ENCODE data around the gene PKP1.

Gene PKP1

DNA sequence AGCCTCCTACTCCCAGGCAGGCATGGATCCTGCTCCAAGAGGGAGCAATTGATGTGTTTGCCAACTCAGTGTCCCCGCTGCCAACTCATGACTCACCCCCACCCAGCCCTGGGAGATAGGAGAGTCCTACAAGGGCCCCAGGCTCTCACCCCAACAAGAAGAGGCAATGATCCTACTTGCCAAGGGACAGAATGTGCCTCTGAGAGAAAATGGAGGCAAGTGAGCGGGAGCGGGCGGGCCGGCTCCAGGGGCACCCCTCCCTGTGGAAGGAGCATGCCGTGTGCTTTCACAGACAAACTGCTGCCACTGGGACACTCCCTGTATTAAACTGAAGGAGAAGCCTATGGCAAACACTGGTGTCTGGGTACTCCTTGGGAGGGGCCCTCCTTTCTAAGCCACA, 16.7 kb downstream of the PKP1 start:
- no peak overlapping the region for H3K4me3 ChIP-seq (ENCODE audit: low read length)
- TF ChIP-seq ZNF274 (IDR thresholded peaks at IDR 0.05; ENCODE audit: low read depth, low read length), result no peak

DNA sequence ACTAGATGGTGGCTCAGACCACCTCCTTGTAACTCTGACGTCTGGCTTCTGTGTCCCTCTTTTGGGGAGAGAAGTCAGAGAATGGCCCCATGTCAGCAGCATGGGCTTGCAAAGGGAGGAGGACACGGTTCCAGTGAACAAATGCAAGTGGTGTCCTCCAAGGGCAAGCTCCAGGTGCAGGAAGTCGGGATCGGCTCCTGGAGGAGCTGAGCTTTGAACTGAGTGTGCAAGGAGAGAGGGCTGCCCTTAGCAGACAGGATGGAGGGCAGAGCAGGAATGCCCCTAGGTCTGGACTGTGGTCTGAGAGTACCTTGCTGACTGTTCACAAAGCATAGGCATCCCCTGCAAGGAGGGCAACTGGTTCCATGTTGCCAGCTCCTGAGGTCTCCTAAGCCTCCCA, 17.3 kb downstream of the PKP1 start:
- H3K4me3 ChIP-seq (ENCODE audit: low read length), result no peak overlapping the region
- TF ChIP-seq ZNF274 (IDR thresholded peaks at IDR 0.05; ENCODE audit: low read depth, low read length), result no peak

DNA sequence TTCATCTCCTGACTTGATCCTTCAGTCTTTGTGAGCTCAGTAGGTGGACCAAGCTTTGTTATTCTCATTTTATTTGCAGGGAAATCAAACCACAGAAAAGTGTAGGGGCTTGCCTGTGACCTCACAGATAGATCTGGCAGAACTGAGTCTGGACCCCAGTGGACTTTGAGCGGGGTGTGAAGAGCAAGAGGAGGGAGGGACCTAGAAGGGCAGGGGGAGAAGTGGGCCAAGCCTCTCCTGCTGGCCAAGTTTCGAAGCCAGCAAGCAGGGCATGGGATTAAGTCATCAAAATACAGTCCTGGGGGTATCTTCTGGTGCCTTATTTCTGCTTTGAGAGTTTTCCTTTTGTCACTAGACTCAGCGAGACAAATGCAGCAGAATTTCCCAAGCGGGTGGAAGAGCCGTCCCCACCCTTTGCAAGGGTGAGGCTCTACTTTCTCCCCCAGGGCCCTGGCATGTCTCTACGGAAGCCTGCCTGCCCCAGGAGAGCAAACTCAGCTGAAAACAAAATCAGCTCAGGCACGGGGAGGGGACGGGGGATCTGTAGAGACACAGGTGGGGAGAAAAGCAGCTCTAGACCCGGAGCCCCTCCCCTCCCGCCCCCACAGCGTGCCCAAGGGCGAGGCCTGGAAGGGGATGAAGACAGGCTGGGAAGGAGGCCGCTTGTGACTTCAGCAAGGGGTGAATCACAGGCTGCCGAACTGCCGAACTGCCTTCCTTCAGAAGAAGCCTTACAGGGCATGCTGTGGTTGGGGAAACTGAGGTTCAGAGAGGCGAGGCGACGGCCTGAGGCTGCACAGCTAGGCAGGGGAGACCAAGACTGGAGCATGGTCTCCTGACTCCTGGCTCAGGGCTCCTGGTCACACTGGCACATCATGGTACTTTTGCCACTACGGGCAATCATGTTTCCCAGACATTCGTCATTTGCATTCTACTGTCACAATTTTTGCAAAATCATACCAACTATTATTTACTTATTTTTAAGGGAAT, 19.2 kb downstream of the PKP1 start:
- no peak for TF ChIP-seq ZNF274 (IDR thresholded peaks at IDR 0.05; ENCODE audit: low read depth, low read length)

DNA sequence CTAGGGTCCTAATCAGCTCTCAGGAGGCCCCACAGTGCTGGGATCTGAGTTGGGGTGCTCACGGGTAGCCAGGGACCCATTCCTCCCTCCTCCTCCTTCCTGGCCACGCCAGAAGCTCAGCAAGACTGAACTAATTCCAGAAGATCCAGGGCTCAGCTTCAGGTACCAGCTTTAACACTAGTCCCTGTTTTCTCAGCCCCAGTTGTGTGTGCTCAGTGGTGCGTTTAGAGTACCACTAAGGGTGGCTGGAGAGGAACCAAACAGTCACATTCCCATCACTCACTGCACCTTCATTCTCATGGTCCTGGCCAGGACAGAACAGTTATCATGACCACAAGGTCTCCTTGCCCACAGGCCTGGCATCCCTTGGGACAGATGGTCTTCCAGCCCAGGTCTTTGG, 20.8 kb downstream of the PKP1 start:
- no peak for TF ChIP-seq ZNF274 (IDR thresholded peaks at IDR 0.05; ENCODE audit: low read depth, low read length)

More for the DNA sequence above, 19.2 kb downstream of the PKP1 start:
- H3K4me3 ChIP-seq (ENCODE audit: low read length), result no peak overlapping the region

DNA sequence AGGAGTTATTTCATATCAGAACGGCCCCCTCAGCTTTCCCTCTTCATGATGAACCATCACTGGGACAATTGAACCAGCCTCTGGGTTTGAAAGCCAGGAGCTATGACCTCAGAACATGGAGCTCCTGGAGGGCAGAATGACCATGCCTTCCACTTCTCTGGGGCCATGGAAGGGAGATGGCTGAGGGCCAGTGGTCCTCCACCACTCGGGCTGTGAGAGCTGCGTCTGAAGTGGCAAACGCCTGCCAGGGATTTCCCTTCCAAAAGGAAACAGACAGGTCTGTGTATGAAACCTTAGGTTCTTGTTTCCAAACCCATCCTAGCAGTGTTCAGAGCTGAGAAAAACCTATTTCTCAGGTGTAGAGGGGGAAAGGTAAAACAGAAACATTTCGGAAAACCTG, 22.5 kb downstream of the PKP1 start:
- H3K4me3 ChIP-seq (ENCODE audit: low read length), result no peak overlapping the region
- TF ChIP-seq ZNF274 (IDR thresholded peaks at IDR 0.05; ENCODE audit: low read depth, low read length), result no peak

More for the DNA sequence above, 20.8 kb downstream of the PKP1 start:
- no peak overlapping the region for H3K4me3 ChIP-seq (ENCODE audit: low read length)

DNA sequence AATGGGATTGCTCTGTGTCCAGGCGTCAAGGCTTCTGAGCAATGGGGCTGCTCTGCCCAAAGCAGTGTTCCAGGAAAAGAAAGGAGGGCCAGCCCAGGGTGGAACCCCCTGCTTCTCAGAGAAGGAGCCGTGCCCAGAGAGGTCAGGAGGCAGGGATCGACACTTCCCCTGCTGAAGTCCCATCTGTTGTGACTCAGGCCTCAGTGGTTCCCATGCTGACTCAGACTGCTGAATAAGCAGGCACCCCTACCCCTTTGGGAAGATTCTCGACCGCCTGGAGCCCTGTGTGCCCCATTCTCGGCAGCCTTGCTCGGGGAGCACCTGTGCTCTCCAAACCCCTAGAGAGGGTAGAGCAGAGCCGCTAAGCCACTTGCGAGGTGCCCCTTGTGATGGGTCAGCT, 23.9 kb downstream of the PKP1 start:
- TF ChIP-seq ZNF274 (IDR thresholded peaks at IDR 0.05; ENCODE audit: low read depth, low read length), result no peak
- H3K4me3 ChIP-seq (ENCODE audit: low read length), result no peak overlapping the region

DNA sequence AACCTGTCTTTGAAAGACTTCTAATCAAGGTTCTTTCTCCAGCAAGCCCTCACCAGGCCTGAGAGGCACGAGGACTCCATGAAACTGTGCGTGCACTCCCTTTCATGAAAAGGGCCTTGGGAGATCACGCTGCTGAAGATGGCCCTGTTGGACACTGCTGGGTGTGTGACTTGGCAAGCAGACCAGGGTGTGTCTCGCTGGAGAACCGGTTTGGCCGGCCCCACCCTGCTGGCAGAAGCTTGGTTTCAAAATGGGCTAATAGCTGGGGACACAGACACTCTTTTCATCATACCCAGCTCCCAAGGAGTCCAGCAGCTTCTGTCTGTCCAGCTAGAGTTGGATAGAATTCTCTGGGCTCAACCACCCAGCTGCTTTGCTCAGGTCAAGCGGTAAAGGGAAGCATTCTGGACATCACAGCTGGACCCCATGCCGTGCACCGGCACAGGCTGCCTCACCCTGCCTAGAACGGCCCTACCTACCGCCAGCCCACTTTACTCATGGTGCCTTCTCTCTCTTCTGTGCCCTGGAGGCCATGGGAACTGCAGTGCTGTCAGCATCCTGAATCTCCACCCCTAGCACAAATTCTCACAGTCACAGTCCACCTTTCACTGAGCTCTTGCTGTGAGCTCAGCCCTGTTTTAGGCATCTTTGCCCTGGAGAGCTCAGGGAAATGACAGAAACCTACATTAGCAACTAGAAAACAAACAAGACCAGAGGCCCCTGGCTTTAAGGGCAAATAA, 24.6 kb downstream of the PKP1 start:
- TF ChIP-seq ZNF274 (IDR thresholded peaks at IDR 0.05; ENCODE audit: low read depth, low read length), result no peak
- no peak overlapping the region for H3K4me3 ChIP-seq (ENCODE audit: low read length)

DNA sequence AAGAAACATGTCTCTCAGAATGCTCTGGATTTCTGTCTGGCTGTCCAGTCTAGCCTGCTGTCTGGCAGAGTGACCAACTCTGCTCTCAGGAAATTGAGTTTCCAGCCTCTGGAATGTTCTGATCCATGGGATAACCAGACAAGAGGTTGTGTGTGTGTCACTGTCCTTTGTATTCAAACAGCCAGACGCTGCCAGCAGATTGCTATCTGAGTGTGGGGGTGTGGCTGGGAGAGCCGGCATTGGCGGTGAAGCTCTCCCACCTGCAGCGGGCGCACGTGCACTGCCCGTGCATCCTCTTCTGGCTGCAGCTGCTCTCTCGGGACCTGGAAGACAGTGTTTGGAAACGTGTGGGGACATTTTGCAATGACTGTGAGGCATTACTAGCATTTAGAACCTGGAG, 26.1 kb downstream of the PKP1 start:
- H3K4me3 ChIP-seq (ENCODE audit: low read length), result no peak overlapping the region
- TF ChIP-seq ZNF274 (IDR thresholded peaks at IDR 0.05; ENCODE audit: low read depth, low read length), result no peak

DNA sequence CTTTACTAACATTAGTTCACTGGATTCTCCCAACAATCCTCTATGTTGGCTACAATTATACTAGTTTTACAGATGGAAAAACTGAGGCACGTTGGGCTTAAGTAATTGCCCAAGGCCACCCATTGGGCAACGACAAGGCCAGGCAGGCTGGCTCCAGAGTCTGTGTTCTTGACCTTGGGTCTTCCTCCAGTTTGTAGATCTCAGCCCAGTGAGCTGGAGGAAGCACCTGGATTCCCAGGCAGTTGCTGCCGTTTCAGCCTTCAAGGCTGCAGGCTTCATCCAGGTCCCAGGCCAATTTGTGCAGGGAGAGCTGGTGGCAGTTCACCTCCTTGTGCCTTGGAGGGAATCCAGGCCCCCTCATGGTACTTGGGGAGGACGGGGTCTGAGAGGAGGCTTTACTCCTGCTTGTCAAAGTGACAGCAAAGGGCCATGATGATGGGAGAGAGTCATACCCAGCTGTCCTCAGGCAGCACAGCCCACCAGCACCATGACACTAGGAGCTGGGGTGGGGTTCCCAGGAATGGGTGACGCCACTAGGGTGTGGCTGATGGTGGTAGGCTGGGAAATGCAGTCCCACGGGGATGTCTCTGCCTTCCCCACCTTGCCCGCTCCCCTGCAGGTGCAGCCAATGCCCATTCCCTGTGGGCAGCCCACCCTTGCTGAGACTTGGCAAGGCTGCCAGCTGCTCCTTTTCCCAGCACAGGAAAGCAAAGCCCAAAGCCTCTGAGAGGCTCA, 27.1 kb downstream of the PKP1 start:
- no peak overlapping the region for H3K4me3 ChIP-seq (ENCODE audit: low read length)
- no peak for TF ChIP-seq ZNF274 (IDR thresholded peaks at IDR 0.05; ENCODE audit: low read depth, low read length)

DNA sequence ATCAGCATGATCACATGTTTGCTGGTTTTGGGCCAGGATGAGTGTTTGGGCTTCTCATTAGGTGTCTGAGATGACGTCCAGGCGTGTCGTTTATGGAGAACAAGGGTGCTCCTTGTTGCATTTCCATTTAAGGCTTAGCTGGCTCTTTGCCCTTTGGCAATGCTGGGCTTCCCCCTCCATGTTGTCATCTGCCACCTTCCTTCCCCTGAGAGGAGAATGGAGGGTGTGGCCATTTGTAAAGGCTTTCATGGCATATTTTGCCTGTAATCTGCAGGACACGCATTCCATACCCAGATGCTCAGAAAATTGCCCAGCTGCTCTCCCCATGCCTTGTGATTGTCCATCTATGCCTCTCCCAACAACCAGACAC, 27.7 kb downstream of the PKP1 start:
- TF ChIP-seq ZNF274 (IDR thresholded peaks at IDR 0.05; ENCODE audit: low read depth, low read length), result no peak
- H3K4me3 ChIP-seq (ENCODE audit: low read length), result no peak overlapping the region

DNA sequence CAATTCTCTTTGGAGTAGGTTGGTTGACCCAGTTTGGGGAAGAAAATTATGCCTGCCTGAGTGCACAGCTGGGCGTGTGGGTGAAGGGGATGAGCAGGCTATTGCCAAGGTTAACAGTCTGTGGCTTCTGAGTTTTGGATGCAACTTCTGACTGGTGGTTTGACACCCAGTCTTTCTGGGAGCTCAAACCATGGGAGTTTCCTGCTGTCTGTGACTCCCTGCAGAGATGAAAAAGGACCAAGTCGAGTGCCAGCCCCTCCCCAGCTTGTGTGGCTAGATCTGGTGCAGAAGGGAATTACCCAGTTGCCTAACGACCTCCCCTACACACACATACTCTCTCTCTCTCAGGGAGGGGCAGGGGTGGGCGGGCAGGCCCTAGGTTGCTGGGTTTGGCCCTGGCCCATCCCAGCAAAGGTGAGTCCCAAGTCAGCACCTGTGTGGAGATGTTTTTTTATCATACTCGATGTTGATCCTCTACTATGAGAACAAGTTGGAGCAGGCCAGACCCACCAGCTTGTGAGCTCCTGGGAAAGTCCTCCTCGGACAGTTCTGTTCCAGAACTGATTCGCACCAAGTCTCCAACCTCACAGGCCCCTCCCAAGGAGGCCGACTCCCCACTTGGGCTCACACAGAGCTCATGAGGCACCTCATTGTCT, 28.2 kb downstream of the PKP1 start:
- H3K4me3 ChIP-seq (ENCODE audit: low read length), result no peak overlapping the region
- no peak for TF ChIP-seq ZNF274 (IDR thresholded peaks at IDR 0.05; ENCODE audit: low read depth, low read length)

DNA sequence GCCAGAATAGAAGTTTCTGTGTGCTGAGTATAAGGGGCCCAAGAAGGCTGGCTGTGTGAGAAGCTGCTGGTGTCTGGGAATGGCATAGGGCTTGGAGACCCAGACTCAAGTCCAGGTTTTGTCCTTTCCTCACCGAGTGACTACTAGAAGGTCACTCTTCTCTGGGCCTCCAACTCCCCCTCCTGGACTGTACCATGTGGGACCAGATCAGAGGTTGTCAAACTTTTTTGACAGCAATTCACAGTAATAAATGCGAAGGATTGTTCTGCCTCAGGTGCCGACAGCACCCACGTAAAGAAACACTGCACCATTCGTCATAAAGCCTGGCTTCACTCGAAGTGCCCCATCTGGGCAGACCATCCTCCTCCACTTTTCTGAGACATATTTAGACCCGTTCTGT, 29.0 kb downstream of the PKP1 start:
- no peak overlapping the region for H3K4me3 ChIP-seq (ENCODE audit: low read length)
- TF ChIP-seq ZNF274 (IDR thresholded peaks at IDR 0.05; ENCODE audit: low read depth, low read length), result no peak

DNA sequence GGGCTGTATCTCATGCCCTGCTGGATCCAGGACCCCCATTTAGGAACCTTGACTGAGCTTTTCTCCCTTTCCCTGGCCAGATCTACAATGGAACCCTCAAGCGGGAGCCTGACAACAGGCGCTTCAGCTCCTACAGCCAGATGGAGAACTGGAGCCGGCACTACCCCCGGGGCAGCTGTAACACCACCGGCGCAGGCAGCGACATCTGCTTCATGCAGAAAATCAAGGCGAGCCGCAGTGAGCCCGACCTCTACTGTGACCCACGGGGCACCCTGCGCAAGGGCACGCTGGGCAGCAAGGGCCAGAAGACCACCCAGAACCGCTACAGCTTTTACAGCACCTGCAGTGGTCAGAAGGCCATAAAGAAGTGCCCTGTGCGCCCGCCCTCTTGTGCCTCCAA, 29.8 kb downstream of the PKP1 start:
- no peak overlapping the region for H3K4me3 ChIP-seq (ENCODE audit: low read length)
- TF ChIP-seq ZNF274 (IDR thresholded peaks at IDR 0.05; ENCODE audit: low read depth, low read length), result no peak

DNA sequence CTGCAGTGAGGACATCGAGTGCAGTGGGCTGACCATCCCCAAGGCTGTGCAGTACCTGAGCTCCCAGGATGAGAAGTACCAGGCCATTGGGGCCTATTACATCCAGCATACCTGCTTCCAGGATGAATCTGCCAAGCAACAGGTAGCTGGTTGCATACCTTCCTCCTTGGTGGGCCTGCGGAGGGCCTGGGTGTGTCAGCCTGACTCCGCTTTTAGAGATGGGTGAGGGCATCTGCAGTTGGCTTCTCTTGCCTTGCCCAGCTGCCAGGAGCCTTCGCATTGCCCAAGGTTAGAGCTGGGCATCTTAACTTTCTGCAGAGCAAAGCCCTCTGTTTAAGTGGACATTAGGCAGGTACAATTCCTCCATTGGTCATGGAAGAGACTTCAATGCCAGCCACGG, 33.2 kb downstream of the PKP1 start:
- TF ChIP-seq ZNF274 (IDR thresholded peaks at IDR 0.05; ENCODE audit: low read depth, low read length), result no peak
- no peak overlapping the region for H3K4me3 ChIP-seq (ENCODE audit: low read length)
